OCI-LY3 (cell line): ENCODE results near the gene ECM2.

ENCODE experiments used
- CTCF ChIP-seq: fragments of 200-600, 300-600 bp; sonication (generic); IDR thresholded peaks from 2 replicates; pipeline ENCODE4 v1.5.1; 2014; ENCODE audit warnings: antibody characterized with exemption, low read length, low read depth
- EZH2phosphoT487 ChIP-seq: fragments of 200-600 bp; shearing (Covaris generic); IDR thresholded peaks from 2 replicates; pipeline ENCODE4 v1.6.1; 2018; ENCODE audit warnings: antibody characterized with exemption, mixed run types, low read depth

- no peak for TF ChIP-seq CTCF
- no peak for TF ChIP-seq EZH2phosphoT487
Observed at GRCh38 chr9:92518199-92518598, 17.6 kb downstream of the ECM2 start.
